NCI-H748 treated with DMSO at 0.1 percent for 48 hours (cell line): ENCODE measurements around the gene ACACA.
"Not testable (repeated sequence)": the region's sequence is repeated elsewhere in the genome, so short reads cannot be mapped to it uniquely, and the experiment has no call there.

Experiments used
- DNase-seq: peaks from one replicate; lab custom pipeline; 2025; lab: John Stamatoyannopoulos, UW

ACACA gene

DNA sequence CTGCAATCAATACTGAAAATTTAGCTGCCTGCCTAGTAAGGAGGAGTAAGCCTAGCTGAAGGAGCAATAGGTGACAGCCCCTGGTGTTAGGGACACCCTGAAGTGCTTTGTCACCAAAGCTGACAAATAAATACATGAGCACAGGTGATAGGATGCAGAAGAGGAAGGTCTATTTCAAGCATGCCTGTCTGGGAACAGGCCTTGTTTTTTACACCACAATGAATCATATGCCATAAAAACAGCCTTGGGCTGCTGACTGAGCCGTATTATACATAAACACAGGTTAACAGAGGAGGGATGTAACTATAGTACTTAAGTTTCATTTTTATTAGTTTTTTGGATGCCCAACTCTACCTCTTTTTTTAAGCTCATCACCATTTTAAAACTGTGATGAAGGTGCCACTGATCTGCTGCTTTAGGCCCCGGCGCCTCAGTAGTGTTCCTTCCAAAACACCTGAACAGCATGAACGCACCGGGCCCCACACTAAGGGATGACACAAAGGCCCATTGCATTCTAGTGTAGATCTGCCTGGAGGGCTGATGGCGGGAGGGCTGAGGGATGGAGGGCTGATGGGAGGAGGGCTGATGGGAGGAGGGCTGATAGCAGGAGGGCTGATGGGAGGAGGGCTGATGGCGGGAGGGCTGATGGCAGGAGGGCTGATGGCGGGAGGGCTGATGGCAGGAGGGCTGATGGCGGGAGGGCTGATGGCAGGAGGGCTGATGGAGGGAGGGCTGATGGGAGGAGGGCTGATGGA, 307.5 kb downstream of the ACACA start:
- DNase-seq, result no peak

- DNase-seq, result no peak
These were observed 308.5 kb downstream of the ACACA start for GRCh38 chr17:37098152-37098551.

GRCh38 chr17:37097154-37097553, 309.5 kb downstream of the ACACA start:
- DNase-seq, result no peak

DNA sequence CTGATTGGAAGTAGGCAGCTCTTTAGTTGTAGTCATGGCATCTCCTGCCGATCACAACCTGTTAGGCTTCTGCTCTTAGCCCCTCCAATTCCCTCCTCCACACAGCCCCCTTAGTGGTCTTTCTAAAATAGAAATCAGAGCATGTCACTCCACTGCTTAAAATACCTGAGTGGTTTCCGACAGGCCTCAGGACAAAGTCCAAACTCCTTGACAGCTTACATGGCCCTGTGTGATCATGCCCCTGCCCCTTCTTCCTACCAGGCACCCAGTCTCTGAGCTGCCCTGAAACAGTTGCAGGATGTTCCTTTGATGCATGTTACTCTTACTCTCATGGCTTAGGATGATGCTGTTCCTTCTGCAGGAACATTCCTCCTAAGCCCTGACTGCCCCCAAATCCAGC, 310.6 kb downstream of the ACACA start:
- DNase-seq, result no peak

GRCh38 chr17:37094391-37094790, 312.2 kb downstream of the ACACA start:
- DNase-seq, result no peak

- DNase-seq, result no peak
These were observed 313.9 kb downstream of the ACACA start for GRCh38 chr17:37092701-37093100.

- DNase-seq, result no peak
These were observed 314.6 kb downstream of the ACACA start for GRCh38 chr17:37092071-37092470.

DNA sequence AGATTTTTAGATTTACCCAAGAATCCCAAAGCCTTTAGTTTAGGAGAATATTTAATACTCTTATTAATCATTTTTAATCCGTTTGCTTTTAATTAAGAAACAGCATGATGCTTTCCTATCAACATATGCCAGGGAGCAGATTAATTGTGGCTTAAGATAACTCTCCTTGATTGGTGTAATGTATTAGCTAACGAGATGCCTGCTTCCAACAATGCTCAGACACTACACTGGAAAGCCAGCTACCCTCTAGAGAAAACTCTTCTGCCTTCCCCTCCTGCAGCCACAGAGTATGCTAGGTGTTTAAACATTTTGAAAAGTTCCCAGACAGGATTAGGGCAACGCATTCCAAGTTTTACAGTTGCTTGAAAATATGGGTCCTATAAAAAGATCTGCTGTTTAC, 315.7 kb downstream of the ACACA start:
- DNase-seq, result no peak

GRCh38 chr17:37089956-37090355, 316.7 kb downstream of the ACACA start:
- peak; percentile 57 for DNase-seq

DNA sequence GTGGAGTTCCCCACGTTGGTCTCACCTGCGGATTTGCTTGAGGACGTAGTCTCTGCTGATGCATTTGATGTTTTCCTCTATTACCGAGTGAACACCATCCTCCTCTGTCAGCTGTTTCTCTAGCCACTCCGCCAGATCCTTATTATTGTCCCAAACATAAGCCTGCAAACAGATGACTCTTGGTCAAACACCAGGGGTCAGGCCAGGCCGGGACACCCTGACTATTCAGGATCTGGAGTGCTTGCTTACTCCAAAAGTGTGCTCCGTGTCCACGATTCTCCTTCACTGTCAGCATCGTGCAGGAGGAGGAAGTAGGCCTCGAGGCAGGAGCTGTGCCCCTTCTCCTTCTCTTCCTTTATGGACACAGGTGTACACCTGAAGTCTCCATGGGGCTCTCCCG, 317.7 kb downstream of the ACACA start:
- no peak for DNase-seq

DNA sequence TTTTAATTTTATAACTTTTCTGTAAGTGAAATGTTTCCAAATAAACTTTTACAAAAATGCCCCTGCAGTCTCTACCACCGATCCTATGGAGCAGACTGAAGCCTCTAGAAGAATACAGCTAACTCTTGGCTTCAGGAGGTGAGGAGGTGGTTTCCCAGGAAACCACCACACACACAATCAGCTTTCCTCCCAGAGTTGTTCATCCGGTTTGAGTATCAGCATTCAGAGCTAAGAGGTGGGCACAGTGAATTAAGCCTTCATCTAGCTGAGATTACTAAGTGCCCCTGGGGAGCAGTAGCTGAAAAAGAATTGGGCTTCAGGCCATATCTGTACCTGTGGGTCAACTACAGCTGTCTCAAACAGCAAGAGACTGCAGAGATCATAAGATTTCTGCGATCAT, 318.2 kb downstream of the ACACA start:
- DNase-seq, result peak; percentile 80

DNA sequence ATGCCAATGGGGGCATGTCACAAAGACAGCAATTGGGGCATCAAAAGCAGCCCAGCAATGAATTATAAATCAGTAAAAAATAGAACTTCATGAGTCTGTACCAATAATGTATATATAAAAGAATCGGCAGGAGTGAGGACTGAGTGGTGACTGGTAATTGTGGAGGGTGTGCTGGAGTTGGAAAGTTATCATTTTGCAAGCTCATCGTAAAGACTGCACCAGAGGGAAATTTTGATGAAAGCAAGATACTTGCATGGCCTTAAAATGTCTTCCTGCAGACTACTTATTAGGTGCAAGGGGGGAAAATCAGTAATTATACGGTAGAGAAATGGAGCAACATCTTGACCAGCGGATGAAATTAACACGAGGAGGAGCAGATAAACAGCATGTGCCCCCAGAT, 319.0 kb downstream of the ACACA start:
- no peak for DNase-seq

DNA sequence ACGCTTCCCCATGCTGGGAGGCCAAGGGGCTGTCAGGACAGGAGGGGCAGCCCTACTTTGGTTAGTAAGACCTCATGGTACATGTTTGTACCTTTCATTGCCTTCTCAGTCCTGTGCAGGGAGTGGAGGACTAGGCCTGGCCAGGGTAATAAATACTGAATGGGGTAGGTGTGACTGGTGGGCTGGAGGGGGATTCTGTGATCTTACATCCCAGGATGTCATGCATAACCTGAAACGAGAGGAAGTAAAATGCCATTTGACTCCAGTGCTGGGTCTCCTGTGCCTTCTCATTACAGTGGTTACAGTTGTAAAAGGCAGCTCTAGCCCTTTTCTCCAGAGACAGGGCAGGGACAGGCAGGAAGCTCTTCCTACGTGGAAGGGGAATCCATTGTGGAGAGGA, 319.7 kb downstream of the ACACA start:
- DNase-seq, result no peak

GRCh38 chr17:37086334-37086733, 320.3 kb downstream of the ACACA start:
- no peak for DNase-seq

DNA sequence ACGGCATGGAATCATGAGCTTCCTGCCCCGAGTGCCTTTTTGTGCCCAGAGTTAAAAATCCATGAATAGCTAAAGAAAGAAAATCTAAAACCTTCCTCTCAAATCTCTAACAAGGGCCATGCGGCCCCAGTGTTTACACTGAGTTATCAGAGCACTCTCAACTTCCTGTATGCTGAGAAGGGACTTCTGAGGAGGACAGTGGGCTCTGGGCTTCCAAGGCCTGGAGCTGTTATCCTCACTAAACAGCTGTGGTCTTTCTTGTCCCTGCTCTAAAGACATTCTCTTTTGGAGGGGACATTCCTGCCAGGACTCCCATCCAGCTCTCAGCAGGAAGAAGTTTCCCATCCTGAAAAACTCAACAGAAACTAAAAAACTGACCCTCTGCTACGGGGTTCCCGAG, 322.3 kb downstream of the ACACA start:
- DNase-seq, result no peak

- no peak for DNase-seq
These were observed 323.2 kb downstream of the ACACA start for GRCh38 chr17:37083456-37083855.

- DNase-seq, result no peak
These were observed 323.7 kb downstream of the ACACA start for GRCh38 chr17:37082985-37083384.

DNA sequence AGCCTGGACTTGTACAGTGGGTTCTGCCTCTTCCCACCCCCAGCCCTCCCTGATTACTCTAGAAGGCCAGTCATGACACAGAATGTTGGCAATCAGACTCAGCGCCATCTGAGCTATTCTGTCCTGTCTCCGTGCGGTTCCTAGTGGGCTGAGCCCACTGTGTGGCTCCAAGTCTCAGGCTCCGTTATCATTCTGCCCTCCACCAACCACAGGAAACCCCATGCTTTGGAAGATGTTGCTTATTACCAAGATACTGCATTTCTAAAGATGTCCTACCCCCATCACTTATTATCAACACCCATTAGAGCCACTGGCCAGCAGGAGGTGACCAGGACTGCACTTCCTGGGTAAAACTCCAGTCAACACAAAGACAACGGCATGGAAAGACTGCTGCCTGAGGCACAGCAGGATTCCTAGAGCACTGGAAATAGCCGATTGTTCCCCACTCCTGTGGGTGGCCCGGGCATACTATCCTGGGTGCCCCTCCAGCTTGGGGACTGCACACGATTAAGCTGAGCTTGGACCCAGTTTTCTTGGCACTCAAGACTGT, 324.2 kb downstream of the ACACA start:
- DNase-seq, result no peak

DNA sequence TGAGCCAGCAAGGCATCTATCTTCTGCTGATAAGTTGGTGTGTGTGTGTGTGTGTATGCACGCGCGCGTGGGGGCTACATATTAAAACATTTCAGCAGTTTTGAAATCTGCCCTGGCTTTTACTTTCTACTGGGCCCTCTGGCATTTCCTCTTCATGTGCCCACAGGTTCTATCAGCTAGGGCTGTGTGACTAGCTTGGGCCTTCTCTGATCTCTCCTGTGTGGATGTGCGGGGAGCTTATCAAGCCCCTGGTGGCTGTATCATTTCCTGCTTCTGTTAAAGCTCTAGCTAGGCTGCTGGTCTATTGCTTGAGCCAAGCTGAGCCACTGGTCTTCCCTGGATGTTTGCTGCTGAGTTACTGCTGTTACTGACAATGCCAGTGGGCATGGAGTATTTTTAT, 325.3 kb downstream of the ACACA start:
- no peak for DNase-seq

DNA sequence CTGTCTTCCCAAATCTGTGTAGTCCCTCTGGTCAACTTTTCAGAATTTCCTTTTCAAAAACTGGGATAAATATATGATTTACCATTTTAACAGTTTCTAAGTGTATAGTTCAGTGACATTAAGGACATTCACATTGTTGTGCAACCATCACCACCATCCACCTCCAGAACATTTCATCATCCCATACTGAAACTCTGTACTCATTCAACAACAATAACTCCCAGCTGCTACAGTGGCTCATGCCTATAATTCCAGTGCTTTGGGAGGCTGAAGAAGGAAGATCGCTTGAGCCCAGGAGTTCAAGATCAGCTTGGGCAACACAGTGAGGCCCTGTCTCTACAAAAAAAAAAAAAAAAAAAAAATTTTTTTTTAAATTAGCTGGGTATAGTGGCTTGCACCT, 326.9 kb downstream of the ACACA start:
- no peak for DNase-seq

DNA sequence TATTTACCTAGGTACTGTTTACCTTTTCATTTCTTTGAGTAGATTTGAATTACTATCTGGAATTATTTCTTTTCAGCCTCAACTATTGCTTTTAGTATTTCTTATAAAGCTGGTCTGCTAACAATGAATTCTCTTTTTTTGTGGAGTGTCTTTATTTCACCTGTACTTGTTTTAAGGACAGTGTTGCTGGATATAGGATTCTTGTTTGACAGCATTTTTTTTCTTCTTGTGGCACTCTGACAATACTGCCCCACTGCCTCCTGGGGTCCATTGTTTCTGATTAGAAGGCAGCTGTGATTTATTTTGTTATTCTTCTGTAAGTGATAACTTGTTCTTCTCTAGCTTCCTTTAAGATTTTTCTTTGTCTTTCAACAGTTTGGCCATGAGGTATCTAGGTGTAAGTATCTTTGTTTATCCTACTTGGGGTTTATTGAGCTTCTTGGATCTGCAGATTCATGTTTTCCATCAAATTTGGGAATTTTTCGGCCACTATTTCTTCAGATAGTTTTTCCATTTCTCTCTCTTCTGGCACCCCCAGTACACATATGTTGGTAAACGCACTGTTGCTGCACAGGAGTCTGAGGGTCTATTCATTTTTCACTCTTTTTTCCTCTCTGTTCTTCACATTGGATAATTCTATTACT, 327.4 kb downstream of the ACACA start:
- no peak for DNase-seq

DNA sequence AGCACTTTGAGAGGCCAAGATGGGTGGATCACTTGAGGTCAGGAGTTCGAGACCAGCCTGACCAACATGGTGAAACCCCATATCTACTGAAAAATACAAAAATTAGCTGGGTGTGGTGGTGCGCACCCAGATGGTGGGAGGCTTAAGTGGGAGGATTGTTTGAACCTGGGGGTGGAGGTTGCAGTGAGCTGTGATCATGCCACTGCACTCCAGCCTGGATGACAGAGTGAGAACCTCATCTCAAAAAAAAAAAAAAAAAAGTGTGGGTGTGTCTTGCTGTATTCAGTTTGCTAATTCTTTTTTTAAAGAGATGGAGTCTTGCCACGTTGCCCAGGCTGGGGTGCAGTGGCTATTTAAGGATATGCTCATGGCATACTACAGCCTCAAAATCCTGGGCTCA, 333.2 kb downstream of the ACACA start:
- DNase-seq, result not testable (repeated sequence)

DNA sequence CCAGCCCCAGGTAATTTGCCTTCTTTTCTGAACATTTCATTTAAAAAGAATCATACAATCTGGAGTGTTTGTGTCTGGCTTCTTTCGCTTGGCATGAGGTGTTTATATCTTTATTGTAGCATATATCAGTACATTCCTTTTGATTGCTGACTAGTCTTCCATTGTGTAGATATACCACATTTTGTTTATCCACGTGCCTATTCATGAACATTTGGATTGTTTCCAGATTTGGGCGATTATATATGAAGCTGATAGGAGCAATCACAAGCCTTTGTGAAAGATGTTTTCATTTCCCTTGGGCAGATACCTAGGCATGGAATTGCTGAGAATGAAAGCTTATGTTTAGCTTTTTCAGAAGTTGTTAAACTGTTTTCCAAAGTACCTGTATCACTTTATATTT, 337.5 kb downstream of the ACACA start:
- no peak for DNase-seq

DNA sequence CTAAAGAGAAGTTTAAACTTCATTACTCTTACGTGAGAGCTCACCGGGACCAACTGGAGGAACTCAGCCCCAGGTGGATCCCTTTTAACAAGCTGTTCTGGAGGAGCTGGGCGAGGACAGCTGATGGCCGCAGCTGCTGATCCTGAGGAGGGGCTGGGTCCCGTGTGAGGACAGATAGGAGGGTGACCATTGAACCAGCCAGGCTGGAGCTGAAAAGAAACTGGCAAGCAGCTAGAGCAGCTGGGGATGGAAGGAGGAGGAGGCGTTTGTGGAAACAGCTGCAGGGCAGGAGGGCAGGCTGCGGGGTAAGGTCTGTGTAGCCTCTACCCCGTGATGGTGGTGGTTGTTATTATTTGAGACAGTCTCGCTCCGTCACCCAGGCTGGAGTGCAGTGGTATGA, 338.4 kb downstream of the ACACA start:
- DNase-seq, result no peak
